Endothelial cell (in vitro differentiated cells): Measurements from ENCODE around the gene VPS18. TPM values are rescaled to one million over a fixed set of nuclear protein-coding genes. Genes with fewer than 3 reads are reported as not detected.

Experiments used
- DNase-seq: peaks from one replicate; pipeline ENCODE4 v3.0.0; 2021; ENCODE audit warnings: low spot score
- H3K27ac Mint-ChIP-seq: one replicate; pipeline ENCODE4 v1.8.0; 2021; ENCODE audit warnings: mixed read lengths, inconsistent platforms; ENCODE audit not compliant: unreplicated experiment
- H3K27me3 Mint-ChIP-seq: one replicate; pipeline ENCODE4 v1.8.0; 2021; ENCODE audit warnings: mild to moderate bottlenecking, moderate library complexity, mixed read lengths, inconsistent platforms; ENCODE audit not compliant: unreplicated experiment
- H3K36me3 Mint-ChIP-seq: one replicate; pipeline ENCODE4 v1.8.0; 2021; ENCODE audit warnings: mild to moderate bottlenecking, low read depth, mixed read lengths, inconsistent platforms; ENCODE audit not compliant: unreplicated experiment
- H3K4me1 Mint-ChIP-seq: one replicate; pipeline ENCODE4 v1.8.0; 2021; ENCODE audit warnings: mild to moderate bottlenecking, mixed read lengths, inconsistent platforms; ENCODE audit not compliant: unreplicated experiment
- H3K4me3 Mint-ChIP-seq: one replicate; pipeline ENCODE4 v1.8.0; 2021; ENCODE audit warnings: mild to moderate bottlenecking, mixed read lengths, inconsistent platforms; ENCODE audit not compliant: unreplicated experiment
- H3K9me3 Mint-ChIP-seq: one replicate; pipeline ENCODE4 v1.8.0; 2021; ENCODE audit warnings: mixed read lengths, inconsistent platforms; ENCODE audit not compliant: unreplicated experiment
- CTCF ChIP-seq: fragments of 200-600 bp; sonication (generic); IDR thresholded peaks from one replicate; pipeline ENCODE4 v1.5.0; 2021; ENCODE audit warnings: antibody characterized with exemption; ENCODE audit not compliant: unreplicated experiment
- long read RNA-seq: library from polyadenylated mRNA; unstranded; transcript quantifications from one replicate; pipeline ENCODE4 v2.0.0, GENCODE V29; 2020; ENCODE audit not compliant: unreplicated experiment
- total RNA-seq: library from RNA; stranded (reverse); fragmentation: NEBNext Ultra II Directional; extraction: Animal tissue kit (Norgen Biotek cat#: 25700); gene quantifications from one replicate; pipeline ENCODE4 v1.2.1, GENCODE V29; 2021; ENCODE audit not compliant: unreplicated experiment

Gene VPS18, protein sequence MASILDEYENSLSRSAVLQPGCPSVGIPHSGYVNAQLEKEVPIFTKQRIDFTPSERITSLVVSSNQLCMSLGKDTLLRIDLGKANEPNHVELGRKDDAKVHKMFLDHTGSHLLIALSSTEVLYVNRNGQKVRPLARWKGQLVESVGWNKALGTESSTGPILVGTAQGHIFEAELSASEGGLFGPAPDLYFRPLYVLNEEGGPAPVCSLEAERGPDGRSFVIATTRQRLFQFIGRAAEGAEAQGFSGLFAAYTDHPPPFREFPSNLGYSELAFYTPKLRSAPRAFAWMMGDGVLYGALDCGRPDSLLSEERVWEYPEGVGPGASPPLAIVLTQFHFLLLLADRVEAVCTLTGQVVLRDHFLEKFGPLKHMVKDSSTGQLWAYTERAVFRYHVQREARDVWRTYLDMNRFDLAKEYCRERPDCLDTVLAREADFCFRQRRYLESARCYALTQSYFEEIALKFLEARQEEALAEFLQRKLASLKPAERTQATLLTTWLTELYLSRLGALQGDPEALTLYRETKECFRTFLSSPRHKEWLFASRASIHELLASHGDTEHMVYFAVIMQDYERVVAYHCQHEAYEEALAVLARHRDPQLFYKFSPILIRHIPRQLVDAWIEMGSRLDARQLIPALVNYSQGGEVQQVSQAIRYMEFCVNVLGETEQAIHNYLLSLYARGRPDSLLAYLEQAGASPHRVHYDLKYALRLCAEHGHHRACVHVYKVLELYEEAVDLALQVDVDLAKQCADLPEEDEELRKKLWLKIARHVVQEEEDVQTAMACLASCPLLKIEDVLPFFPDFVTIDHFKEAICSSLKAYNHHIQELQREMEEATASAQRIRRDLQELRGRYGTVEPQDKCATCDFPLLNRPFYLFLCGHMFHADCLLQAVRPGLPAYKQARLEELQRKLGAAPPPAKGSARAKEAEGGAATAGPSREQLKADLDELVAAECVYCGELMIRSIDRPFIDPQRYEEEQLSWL
- 39.2 TPM for total RNA-seq
- long read RNA-seq, transcript VPS18-201 (5 exons, 3,895 nt) = major isoform, 8 of 17 reads
- long read RNA-seq, partial matches to known transcripts = 6 of 17 reads
- long read RNA-seq, other reads (novel, unspliced or antisense) = 3 of 17 reads

DNA sequence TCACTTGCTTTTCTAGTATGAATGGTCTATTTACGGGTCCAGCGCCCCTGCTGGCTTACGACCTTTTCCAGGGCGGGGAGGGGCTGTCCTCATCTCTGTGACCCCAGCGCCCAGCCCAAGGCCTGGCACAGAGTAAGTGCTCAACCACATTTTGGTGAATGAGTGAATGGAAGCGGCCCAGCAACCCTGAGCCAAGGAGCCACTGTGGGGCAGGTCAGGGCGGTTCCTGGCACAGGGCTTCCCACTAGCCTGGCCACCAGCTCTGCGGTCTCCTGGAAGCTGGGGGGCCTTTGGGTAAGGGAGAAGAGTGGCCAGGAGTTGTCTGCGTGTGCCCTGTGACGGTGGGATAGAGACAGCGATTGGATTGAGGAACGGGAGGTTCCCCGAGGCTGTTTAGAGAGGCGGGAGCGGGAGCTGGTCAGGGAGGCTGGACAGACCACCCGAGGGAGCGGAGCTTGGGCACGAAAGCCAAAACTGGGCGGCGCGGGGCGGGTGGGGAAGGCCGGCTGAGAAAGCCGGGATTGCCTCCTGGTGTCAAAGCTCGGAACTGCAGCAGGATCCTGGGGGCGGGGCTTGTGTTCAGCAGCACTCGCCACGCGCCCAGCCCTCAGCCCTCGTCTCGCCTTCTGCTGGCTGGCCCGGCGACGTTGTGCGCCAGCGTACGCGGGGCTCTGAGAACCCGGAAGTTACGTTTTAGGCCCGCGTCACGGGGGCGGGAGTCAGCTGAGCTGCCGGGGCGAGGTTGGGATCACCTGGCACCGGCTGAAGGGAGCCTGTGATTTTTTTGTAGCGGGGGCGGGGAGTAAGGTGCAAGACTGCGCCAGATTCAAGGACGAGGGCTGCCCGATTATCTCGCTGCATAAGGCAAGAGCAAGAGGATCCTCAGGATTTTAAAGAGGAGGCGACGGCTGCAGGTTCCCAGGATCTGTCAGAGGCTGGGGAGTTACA is at the start of gene VPS18:
TSS of gene VPS18 (plus strand) at position 718 of the 948 bp plus-strand sequence. CDS start 319 bp downstream, outside the sequence.
- Mint-ChIP-seq H3K27ac (peak within 1 kb of the TSS; percentile 94), H3K9me3 (no peaks in the 10 kb centered on the region), H3K4me1 (peaks cover 18% of the 10 kb centered on the region), H3K4me3 (peak within 1 kb of the TSS; percentile 97), H3K27me3 (peaks cover 12% of the 10 kb centered on the region), H3K36me3 (peaks cover 9% of the 10 kb centered on the region)
- DNase-seq = peak; percentile 100
- peak; percentile 89 for TF ChIP-seq CTCF

- no peaks in the 10 kb centered on the region for H3K9me3 Mint-ChIP-seq
- H3K4me3 Mint-ChIP-seq = peak overlapping the region; percentile 92
- H3K27me3 Mint-ChIP-seq = peaks cover 20% of the 10 kb centered on the region
- H3K4me1 Mint-ChIP-seq = peaks cover 26% of the 10 kb centered on the region
- H3K36me3 Mint-ChIP-seq = peaks cover 5% of the 10 kb centered on the region
- peak overlapping the region; percentile 36 for H3K27ac Mint-ChIP-seq
- no peak for TF ChIP-seq CTCF
- no peak for DNase-seq
Measured at GRCh38 chr15:40844696-40845030, 49.6 kb upstream of the VPS18 start.

DNA sequence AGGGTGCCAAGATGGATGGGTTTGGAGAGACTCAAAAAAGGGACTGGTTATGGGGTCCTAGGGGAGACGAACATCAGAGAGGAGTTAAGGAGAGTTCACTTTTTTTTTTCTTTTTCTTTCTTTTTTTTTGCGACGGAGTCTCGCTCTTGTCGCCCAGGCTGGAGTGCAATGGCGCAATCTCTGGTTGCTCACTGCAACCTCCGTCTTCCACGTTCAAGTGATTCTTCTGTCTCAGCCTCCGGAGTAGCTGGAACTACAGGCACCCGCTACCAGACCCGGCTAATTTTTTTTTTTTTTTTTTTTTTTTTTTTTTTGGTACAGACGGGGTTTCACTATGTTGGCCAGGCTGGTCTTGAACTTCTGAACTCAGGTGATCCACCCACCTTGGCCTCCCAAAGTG is 49.2 kb upstream of the VPS18 start:
- Mint-ChIP-seq H3K27ac (peak overlapping the region; percentile 36), H3K36me3 (peaks cover 5% of the 10 kb centered on the region), H3K9me3 (no peaks in the 10 kb centered on the region), H3K27me3 (peaks cover 20% of the 10 kb centered on the region), H3K4me1 (peaks cover 26% of the 10 kb centered on the region), H3K4me3 (peak overlapping the region; percentile 92)
- no peak for TF ChIP-seq CTCF
- DNase-seq = no peak

- Mint-ChIP-seq H3K4me3 (no peak overlapping the region), H3K36me3 (peaks cover 5% of the 10 kb centered on the region), H3K27me3 (peaks cover 20% of the 10 kb centered on the region), H3K4me1 (peaks cover 26% of the 10 kb centered on the region), H3K9me3 (no peaks in the 10 kb centered on the region), H3K27ac (peak overlapping the region; percentile 24)
- DNase-seq = no peak
- no peak for TF ChIP-seq CTCF
Measured at GRCh38 chr15:40845511-40846284, 48.6 kb upstream of the VPS18 start.
